KBM-7 (cell line): Measurements from ENCODE around the gene SH3GL3.

ENCODE experiments used
- DNase-seq: peaks from one replicate; pipeline ENCODE4 v3.0.0-alpha.2; 2015
- in situ Hi-C: fragments of 300-500 bp; cut with MboI; formaldehyde crosslinking; loops from 2 replicates; pipeline ENCODE4 v1.14.3; 2020; ENCODE audit warnings: low sequenced_read_pairs, low pct_unique_long_range_greater_than_20kb, mixed read lengths

The SH3GL3 gene

GRCh38 chr15:83449937-83450506 is 2.9 kb downstream of the SH3GL3 start:
- no peak for DNase-seq
- in situ Hi-C loops, result no loop called here

- in situ Hi-C loops, result no loop called here
- no peak for DNase-seq
Measured at GRCh38 chr15:83457149-83457548, 10.0 kb downstream of the SH3GL3 start.

GRCh38 chr15:83458381-83458780 is 11.2 kb downstream of the SH3GL3 start:
- DNase-seq, result no peak
- in situ Hi-C loops, result no loop called here

GRCh38 chr15:83462026-83462425 is 14.9 kb downstream of the SH3GL3 start:
- DNase-seq, result no peak
- in situ Hi-C loops, result no loop called here

GRCh38 chr15:83462953-83463433 is 15.9 kb downstream of the SH3GL3 start:
- DNase-seq, result no peak
- in situ Hi-C loops, result no loop called here

GRCh38 chr15:83470887-83471286 is 23.7 kb downstream of the SH3GL3 start:
- no peak for DNase-seq
- in situ Hi-C loops, result no loop called here

GRCh38 chr15:83471307-83471866 is 24.2 kb downstream of the SH3GL3 start:
- DNase-seq, result no peak
- in situ Hi-C loops, result no loop called here

GRCh38 chr15:83472151-83472550 is 25.0 kb downstream of the SH3GL3 start:
- in situ Hi-C loops, result no loop called here
- DNase-seq, result no peak

GRCh38 chr15:83472797-83473196 is 25.7 kb downstream of the SH3GL3 start:
- in situ Hi-C loops, result no loop called here
- DNase-seq, result no peak

- DNase-seq, result no peak
- in situ Hi-C loops, result no loop called here
Measured at GRCh38 chr15:83474578-83474977, 27.4 kb downstream of the SH3GL3 start.

- DNase-seq, result no peak
- in situ Hi-C loops, result no loop called here
Measured at GRCh38 chr15:83475551-83475950, 28.4 kb downstream of the SH3GL3 start.

- in situ Hi-C loops, result no loop called here
- no peak for DNase-seq
Measured at GRCh38 chr15:83476066-83476465, 28.9 kb downstream of the SH3GL3 start.

- in situ Hi-C loops, result no loop called here
- no peak for DNase-seq
Measured at GRCh38 chr15:83476708-83477107, 29.6 kb downstream of the SH3GL3 start.

- no peak for DNase-seq
- in situ Hi-C loops, result no loop called here
Measured at GRCh38 chr15:83477172-83477807, 30.1 kb downstream of the SH3GL3 start.

- in situ Hi-C loops, result no loop called here
- DNase-seq, result no peak
Measured at GRCh38 chr15:83477808-83478537, 30.8 kb downstream of the SH3GL3 start.

- in situ Hi-C loops, result no loop called here
- DNase-seq, result no peak
Measured at GRCh38 chr15:83483612-83484011, 36.5 kb downstream of the SH3GL3 start.

- no peak for DNase-seq
- in situ Hi-C loops, result no loop called here
Measured at GRCh38 chr15:83484636-83485035, 37.5 kb downstream of the SH3GL3 start.

GRCh38 chr15:83486363-83486762 is 39.2 kb downstream of the SH3GL3 start:
- DNase-seq, result no peak
- in situ Hi-C loops, result no loop called here

- no peak for DNase-seq
Measured at GRCh38 chr15:83487519-83487918, 40.4 kb downstream of the SH3GL3 start.

GRCh38 chr15:83489690-83490089 is 42.5 kb downstream of the SH3GL3 start:
- in situ Hi-C loops, result no loop called here
- DNase-seq, result no peak

More at GRCh38 chr15:83487519-83487918, 40.4 kb downstream of the SH3GL3 start:
- in situ Hi-C loops, result no loop called here
